Testis (tissue), 3 donors: ENCODE results near the gene PKD2L1. TPM values are rescaled to one million over a fixed set of nuclear protein-coding genes. Genes with fewer than 3 reads are reported as not detected.
"Not testable (repeated sequence)": the region's sequence is repeated elsewhere in the genome, so short reads cannot be mapped to it uniquely, and the experiment has no call there.

ENCODE experiments used
- DNase-seq: peaks from one replicate; pipeline ENCODE4 v3.0.0-alpha.2; 2019
- H3K27ac ChIP-seq, 2 donors: fragments of 200-600 bp; sonication (generic); one replicate each; pipeline ENCODE4 v1.5.1; 2019
- H3K27me3 ChIP-seq: fragments of 200-600 bp; sonication (generic); one replicate; pipeline ENCODE4 v1.5.1; 2019
- H3K36me3 ChIP-seq: fragments of 200-600 bp; sonication (generic); one replicate; pipeline ENCODE4 v1.5.1; 2017; ENCODE audit warnings: low read depth; ENCODE audit errors: missing control alignments
- H3K4me1 ChIP-seq: fragments of 200-600 bp; sonication (generic); one replicate; pipeline ENCODE4 v1.5.1; 2019
- H3K4me3 ChIP-seq, 2 donors: fragments of 200-600 bp; sonication (generic); one replicate each; pipeline ENCODE4 v1.5.1; 2017 to 2019
- H3K9me3 ChIP-seq: fragments of 200-600 bp; sonication (generic); one replicate; pipeline ENCODE4 v1.5.1; 2017
- POLR2A ChIP-seq: fragments of 450-650 bp; IDR thresholded peaks from one replicate; pipeline ENCODE4 v1.6.1; 2017; ENCODE audit warnings: antibody characterized with exemption, mild to moderate bottlenecking, moderate library complexity
- WGBS, 2 donors: methylation state at CpG; one replicate each; pipeline ENCODE4 v1.1.5; 2018; 5-methylcytosine and 5-hydroxymethylcytosine counted together
- intact Hi-C: fragments of 100-400 bp; cut with DNase I; formaldehyde crosslinking; loops from one replicate; pipeline ENCODE4 v1.15.1; 2023; ENCODE audit warnings: low total_unique reads
- polyA plus RNA-seq: library from polyadenylated mRNA; stranded (reverse); fragments of 350-450 nt; fragmentation: Illumina TruSeq; extraction: RNeasy Lipid Tissue Mini Kit (QIAGEN cat#74804); gene quantifications from one replicate; pipeline ENCODE4 v1.2.3, GENCODE V29; 2014; ENCODE audit warnings: low read depth, low replicate concordance; ENCODE audit not compliant: insufficient read depth
- total RNA-seq, 2 donors: library from RNA; depleted of rRNA; stranded (reverse); fragments of >200 nt; gene quantifications; one replicate each; pipeline ENCODE4 v1.2.3, GENCODE V29; 2016
- TF ChIP-seq, protein P1 (sequence below), 3 experiments: fragments of 450-650 bp in 2 of 3; fragments of 200-600 bp in 1 of 3; sonication (generic) in 1 of 3; IDR thresholded peaks; one replicate each; pipeline ENCODE4 v1.5.1; 2016 to 2019; ENCODE audit warnings: antibody characterized with exemption in 3 of 3, mild to moderate bottlenecking in 2 of 3, moderate library complexity in 1 of 3

PKD2L1 gene
- total and polyA plus RNA-seq, 3 donors from 2014 or later: 0.99 to 4.7 (median 1.6) TPM

DNA sequence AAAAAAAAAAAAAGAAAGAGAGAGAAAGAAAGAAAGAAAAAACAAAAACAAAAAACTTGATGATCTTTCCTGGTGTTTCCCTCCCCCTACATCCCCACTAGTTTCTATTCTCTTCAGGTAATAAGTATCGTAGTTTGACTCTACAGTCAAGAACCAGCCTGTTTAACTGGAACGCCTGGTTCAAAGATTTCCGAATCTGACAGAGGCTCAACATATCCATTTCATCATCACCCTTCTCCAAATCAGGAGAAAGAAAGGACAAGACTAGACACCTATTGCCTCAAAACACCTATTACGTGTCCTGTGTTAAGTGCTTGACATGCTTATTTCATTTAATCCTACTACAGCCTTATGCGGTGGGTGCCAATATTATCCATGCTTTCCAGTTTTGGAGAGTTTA, 23.2 kb downstream of the PKD2L1 start:
- whole genome bisulfite sequencing, 2 donors: 92 to 96% methylated on average over 5 of the region's 5 CpGs
- TF ChIP-seq POLR2A: no peak
- TF ChIP-seq, protein P1, sequence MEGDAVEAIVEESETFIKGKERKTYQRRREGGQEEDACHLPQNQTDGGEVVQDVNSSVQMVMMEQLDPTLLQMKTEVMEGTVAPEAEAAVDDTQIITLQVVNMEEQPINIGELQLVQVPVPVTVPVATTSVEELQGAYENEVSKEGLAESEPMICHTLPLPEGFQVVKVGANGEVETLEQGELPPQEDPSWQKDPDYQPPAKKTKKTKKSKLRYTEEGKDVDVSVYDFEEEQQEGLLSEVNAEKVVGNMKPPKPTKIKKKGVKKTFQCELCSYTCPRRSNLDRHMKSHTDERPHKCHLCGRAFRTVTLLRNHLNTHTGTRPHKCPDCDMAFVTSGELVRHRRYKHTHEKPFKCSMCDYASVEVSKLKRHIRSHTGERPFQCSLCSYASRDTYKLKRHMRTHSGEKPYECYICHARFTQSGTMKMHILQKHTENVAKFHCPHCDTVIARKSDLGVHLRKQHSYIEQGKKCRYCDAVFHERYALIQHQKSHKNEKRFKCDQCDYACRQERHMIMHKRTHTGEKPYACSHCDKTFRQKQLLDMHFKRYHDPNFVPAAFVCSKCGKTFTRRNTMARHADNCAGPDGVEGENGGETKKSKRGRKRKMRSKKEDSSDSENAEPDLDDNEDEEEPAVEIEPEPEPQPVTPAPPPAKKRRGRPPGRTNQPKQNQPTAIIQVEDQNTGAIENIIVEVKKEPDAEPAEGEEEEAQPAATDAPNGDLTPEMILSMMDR (IDR thresholded peaks at IDR 0.05): no peak
- Histone ChIP-seq H3K4me1 (no peaks in the 10 kb centered on the region), H3K9me3 (no peaks in the 10 kb centered on the region), H3K27ac (no peak overlapping the region), H3K36me3 (no peaks in the 10 kb centered on the region), H3K27me3 (no peaks in the 10 kb centered on the region), H3K4me3 (no peak overlapping the region)
- no peak for DNase-seq
- intact Hi-C loops: no loop called here

DNA sequence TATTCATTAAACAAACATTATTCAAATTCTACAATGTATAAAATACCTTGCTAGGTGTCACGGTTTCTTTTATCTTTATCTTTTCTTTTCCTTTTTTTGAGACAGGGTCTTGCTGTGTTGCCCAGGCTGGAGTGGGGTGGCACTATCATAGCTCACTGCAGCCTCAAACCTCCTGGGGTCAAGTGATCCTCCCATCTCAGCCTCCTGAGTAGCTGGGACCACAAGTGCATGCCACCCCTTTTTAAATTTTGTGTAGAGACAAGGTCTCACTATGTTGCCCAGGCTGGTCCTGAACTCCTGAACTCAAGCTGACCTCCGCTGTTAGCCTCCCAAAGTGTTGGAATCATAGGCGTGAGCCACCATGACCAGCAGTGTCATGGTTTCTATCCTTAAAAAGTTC, 25.6 kb downstream of the PKD2L1 start:
- WGBS, 2 donors: 89 to 90% methylated on average over 3 of the region's 3 CpGs

DNA sequence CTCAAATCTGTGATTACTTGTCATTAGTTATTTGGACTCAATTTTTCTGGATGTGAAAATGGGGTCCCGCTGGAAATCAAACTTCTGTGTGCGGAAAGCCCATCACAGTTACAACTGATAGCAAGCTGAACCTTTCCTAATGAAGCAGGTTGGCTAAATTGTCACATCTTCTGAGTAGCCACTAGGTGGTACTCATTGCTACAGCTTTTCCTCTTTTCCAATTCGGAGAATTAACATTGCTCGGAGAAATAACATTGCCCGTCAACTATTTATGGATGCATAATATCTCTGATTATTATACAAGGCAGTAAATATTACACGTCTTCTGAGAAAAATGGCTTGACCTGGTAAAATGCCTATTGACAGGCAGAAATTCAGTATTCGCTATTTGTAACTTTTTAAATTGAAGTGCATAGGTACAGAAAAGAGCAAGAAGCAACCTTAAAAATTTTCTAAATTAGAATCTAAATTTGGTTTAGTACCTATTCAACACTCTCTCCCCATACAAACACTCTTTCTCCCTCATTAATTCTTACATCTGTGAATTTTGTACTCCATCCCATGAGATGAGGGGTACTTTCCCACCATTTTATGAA, 26.2 kb downstream of the PKD2L1 start:
- no peaks in the 10 kb centered on the region for H3K36me3 ChIP-seq
- DNase-seq: no peak
- no peaks in the 10 kb centered on the region for H3K4me1 ChIP-seq
- no peaks in the 10 kb centered on the region for H3K9me3 ChIP-seq
- intact Hi-C loops: no loop called here
- TF ChIP-seq, protein P1 (IDR thresholded peaks at IDR 0.05): peak; percentile 28 to 58 (median 56)
- TF ChIP-seq POLR2A: no peak
- 37 to 41% methylated on average over 7 of the region's 7 CpGs for WGBS, 2 donors
- H3K27ac ChIP-seq: no peak overlapping the region
- H3K4me3 ChIP-seq: no peak overlapping the region
- no peaks in the 10 kb centered on the region for H3K27me3 ChIP-seq

More for the DNA sequence above, 25.6 kb downstream of the PKD2L1 start:
- no peak for DNase-seq
- intact Hi-C loops: no loop called here
- no peak overlapping the region for H3K27ac ChIP-seq
- no peak overlapping the region for H3K4me3 ChIP-seq
- no peaks in the 10 kb centered on the region for H3K36me3 ChIP-seq
- TF ChIP-seq POLR2A: no peak
- TF ChIP-seq, protein P1 (IDR thresholded peaks at IDR 0.05): no peak
- no peaks in the 10 kb centered on the region for H3K9me3 ChIP-seq
- no peaks in the 10 kb centered on the region for H3K27me3 ChIP-seq
- H3K4me1 ChIP-seq: no peaks in the 10 kb centered on the region

DNA sequence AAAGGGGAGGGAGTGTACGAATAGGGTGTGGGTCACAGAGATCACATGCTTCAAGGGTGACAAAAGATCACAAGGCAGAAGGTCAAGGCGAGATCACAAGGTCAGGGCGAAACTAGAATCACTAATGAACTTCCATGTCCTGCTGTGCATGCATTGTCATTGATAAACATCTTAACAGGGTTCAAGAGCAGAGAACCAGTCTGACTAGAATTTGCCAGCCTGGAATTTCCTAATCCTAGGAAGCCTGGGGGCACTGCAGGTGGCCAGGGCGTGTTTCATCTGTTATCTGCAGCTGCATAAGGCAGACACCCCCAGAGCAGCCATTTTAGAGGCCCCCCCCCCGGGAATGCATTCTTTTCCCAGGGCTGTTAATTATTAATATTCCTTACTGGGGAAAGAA, 28.9 kb downstream of the PKD2L1 start:
- intact Hi-C loops, H3K36me3 ChIP-seq, H3K27ac ChIP-seq, DNase-seq, H3K4me3 ChIP-seq, H3K27me3 ChIP-seq, H3K4me1 ChIP-seq, H3K9me3 ChIP-seq: not testable (repeated sequence)
- whole genome bisulfite sequencing, 2 donors: 65 to 80% methylated on average over 5 of the region's 5 CpGs

DNA sequence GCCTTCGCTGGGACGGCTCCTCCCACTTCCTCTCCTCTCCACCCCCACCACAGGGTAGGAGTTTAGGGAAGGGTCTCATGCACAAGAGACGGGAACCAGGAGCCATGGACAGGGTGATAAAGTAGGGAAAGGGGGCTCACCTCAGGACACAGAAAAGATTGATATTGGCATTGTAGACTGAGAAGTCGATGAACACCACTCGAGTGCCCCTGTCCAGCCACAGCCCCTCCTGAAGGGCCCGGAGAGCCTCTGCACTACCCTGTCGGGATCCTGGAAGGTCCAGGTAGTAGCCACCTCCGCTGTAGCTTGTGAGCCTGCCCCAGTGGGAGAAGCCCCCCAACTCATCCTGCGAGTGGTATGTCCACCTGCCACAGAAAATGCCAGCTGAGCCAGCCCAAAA, 32.8 kb downstream of the PKD2L1 start:
- DNase-seq: no peak
- no peaks in the 10 kb centered on the region for H3K27me3 ChIP-seq
- 75 to 83% methylated on average over 9 of the region's 9 CpGs for WGBS, 2 donors

More for the DNA sequence above, 32.8 kb downstream of the PKD2L1 start:
- no peak overlapping the region for H3K27ac ChIP-seq
- no peak overlapping the region for H3K4me3 ChIP-seq
- TF ChIP-seq, protein P1 (IDR thresholded peaks at IDR 0.05): no peak
- no peaks in the 10 kb centered on the region for H3K36me3 ChIP-seq
- H3K9me3 ChIP-seq: no peaks in the 10 kb centered on the region
- intact Hi-C loops: no loop called here
- no peaks in the 10 kb centered on the region for H3K4me1 ChIP-seq
